ENCODE results near the gene ASPG. TPM values are rescaled to one million over a fixed set of nuclear protein-coding genes. Genes with fewer than 3 reads are reported as not detected.

Gene ASPG
- total RNA-seq, 1 donor from 2014 or later: 5.3 TPM

GRCh38 chr14:104095426-104096310, 10.2 kb downstream of the ASPG start:
- no peak overlapping the region for H3K27ac ChIP-seq
- DNase-seq: peak; percentile 60
- H3K9me3 ChIP-seq: no peaks in the 10 kb centered on the region
- no peak for TF ChIP-seq CTCF (IDR thresholded peaks at IDR 0.05)
- H3K4me1 ChIP-seq: peaks cover 9% of the 10 kb centered on the region
- H3K27me3 ChIP-seq: peaks cover 9% of the 10 kb centered on the region
- no peak overlapping the region for H3K4me3 ChIP-seq
- no peak for ATAC-seq
- H3K36me3 ChIP-seq: no peaks in the 10 kb centered on the region
- intact Hi-C loops (cut with DNase I): no loop called here

GRCh38 chr14:104096318-104096717, 10.8 kb downstream of the ASPG start:
- no peaks in the 10 kb centered on the region for H3K36me3 ChIP-seq
- DNase-seq: peak; percentile 53
- intact Hi-C loops (cut with DNase I): no loop called here
- no peak for TF ChIP-seq CTCF (IDR thresholded peaks at IDR 0.05)
- H3K4me3 ChIP-seq: no peak overlapping the region
- peaks cover 9% of the 10 kb centered on the region for H3K4me1 ChIP-seq
- no peak overlapping the region for H3K27ac ChIP-seq
- peaks cover 9% of the 10 kb centered on the region for H3K27me3 ChIP-seq
- H3K9me3 ChIP-seq: no peaks in the 10 kb centered on the region
- no peak for ATAC-seq

- no peak for TF ChIP-seq CTCF (IDR thresholded peaks at IDR 0.05)
- peaks cover 9% of the 10 kb centered on the region for H3K27me3 ChIP-seq
- no peak overlapping the region for H3K27ac ChIP-seq
- no peaks in the 10 kb centered on the region for H3K36me3 ChIP-seq
- DNase-seq (peak; percentile 61), ATAC-seq (no peak)
- no peaks in the 10 kb centered on the region for H3K9me3 ChIP-seq
- peaks cover 9% of the 10 kb centered on the region for H3K4me1 ChIP-seq
- intact Hi-C loops (cut with DNase I): no loop called here
- H3K4me3 ChIP-seq: no peak overlapping the region
Measured at GRCh38 chr14:104096751-104097700, 11.5 kb downstream of the ASPG start.

- intact Hi-C loops (cut with DNase I): no loop called here
- DNase-seq: peak; percentile 61
- Histone ChIP-seq H3K9me3 (no peaks in the 10 kb centered on the region), H3K27ac (no peak overlapping the region), H3K36me3 (no peaks in the 10 kb centered on the region), H3K27me3 (peaks cover 9% of the 10 kb centered on the region), H3K4me1 (peaks cover 9% of the 10 kb centered on the region), H3K4me3 (no peak overlapping the region)
- ATAC-seq: no peak
- no peak for TF ChIP-seq CTCF (IDR thresholded peaks at IDR 0.05)
Measured at GRCh38 chr14:104098272-104099095, 13.0 kb downstream of the ASPG start.
